SKM-1 treated with dmso at 0.1 percent for 144 hours (cell line): ENCODE measurements around the gene RGS6.
A peak's percentile ranks its signal among the peaks of the same experiment; 100 is the strongest.

Experiments used
- DNase-seq: peaks from one replicate; lab custom pipeline; 2025; ENCODE audit not compliant: unreplicated experiment; lab: John Stamatoyannopoulos, UW

The RGS6 gene

DNA sequence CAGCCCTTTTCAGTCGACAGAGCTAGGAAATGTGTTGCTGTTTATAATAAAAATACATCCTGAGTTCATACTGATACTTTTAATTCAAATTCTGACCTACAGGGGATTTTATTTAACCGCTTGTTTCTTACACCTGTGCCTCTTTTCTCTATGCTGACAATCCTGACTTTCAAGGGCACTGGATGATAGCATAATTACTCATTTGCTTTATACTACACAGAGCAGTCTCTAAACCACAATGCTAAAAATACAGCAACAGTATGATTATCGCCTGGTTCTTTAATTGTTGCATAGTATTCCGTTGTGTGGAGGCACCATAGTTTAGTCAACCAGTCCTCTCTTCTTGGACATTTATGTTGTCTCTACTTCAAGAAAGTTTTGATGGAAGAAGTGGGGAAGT, 588.8 kb downstream of the RGS6 start:
- no peak for DNase-seq

- no peak for DNase-seq
These were observed 589.9 kb downstream of the RGS6 start for GRCh38 chr14:72521968-72522741.

DNA sequence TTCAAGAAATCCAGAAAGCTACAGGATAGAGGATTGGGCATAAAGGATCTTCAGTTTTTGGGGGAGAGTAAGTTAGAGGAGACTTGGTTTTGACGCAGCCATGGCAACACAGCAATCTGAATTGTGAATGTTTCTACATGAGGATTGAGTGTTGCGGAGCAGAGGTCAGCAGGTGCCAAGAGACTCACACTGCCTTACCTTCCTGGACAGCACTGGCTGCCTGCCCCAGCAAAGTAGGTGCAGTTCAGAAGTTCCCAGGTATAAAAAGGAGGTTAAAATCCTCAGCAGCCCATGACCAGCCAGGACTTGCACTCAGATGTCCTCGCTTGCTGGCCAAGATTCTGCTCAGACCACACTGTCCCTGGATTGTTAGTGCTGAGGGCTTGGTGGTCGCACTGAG, 590.6 kb downstream of the RGS6 start:
- DNase-seq = no peak

DNA sequence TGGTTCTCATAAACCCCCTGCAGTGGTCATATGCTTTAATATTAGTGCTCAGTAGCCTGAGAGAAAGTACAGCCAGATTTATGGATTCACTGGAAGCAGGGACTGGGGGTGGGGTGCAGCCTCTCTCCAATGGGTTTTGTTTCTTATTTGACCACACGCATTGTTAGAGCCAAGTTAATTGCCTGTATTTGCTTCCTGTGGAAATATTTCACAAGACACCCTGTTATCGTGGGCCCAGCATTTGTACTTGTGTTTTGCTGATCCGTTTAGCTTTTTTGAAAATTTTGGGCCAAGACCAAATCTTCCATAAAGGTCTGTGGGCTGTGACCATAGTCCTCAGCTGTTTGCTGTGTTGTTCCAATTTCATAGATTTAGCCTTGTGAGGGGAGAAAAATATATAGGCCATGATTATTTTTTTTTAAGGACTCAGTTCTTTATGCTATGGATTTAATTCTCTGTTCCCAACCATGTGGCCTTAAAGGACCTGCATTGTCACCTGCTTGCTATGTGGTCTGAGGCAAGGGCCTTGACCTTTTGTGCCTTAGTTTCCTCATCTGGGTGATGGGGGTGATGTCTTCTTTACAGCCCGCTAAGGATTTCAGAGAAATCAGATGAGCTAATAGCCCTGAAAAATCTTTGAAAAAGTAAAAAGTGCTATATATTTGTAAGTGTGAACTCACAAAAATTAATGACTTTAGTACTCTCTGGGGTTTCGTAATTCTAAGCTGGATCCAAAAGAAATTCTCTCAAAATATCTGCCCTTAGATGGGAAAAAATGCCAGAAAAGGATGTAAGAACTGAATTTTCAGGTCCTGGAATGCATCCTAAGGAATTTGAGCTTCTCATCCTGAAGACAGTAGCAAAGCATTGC, 591.4 kb downstream of the RGS6 start:
- no peak for DNase-seq

DNA sequence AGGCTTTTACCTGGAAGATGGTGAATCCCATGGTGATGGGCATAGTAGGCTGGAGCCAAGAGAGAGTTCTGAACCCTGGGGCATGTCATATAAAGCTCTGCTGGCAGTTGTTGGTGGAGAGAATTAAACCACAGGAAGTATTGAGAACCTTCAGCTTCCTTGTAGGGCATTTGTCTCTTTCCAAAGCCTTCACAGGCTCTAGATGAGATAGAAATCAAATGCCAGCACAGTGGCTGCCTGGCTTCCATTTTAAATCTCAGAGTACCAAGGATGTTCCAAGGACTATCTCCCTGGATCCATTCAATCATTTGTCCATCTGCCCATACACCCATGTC, 592.0 kb downstream of the RGS6 start:
- DNase-seq = no peak

GRCh38 chr14:72525087-72525915, 593.1 kb downstream of the RGS6 start:
- no peak for DNase-seq

- no peak for DNase-seq
These were observed 595.4 kb downstream of the RGS6 start for GRCh38 chr14:72527591-72527990.

DNA sequence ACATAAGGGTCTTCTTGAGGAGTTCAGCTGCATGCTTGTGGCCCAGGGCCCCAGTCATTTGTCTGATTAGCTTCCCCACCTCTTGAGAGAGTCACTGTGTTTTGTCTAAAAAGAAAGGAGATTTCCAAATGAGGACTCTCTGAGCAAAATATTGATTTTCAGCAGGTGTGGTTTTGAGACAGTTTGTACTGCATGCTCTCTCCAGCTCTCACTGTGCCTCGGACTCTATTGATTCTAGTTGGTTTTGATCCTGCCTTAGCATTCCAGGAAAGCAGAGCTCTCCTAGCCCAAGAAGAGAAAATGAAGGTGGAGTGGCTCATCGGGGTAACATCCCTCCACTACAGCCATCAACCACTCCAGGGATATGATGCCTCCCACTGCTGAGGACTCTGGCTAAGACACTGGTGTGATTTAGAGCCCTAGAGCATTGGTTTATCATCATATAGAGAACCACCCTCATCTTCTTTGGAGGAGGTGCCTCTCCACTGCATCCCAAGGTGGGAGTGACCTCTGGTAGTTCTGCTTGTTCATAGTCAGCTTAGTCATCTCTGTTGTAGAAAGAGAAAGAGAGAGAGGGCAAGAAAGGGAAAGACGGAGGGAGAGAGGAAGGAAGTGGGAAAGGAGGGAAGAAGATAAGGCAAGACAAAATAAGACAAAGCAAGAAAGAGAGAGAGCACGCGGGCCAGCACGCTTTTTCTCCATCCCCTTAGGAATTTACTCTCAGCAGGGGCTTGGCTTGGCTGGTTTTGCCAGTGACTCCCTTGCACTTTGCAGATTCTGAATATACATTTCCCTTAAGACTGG, 596.0 kb downstream of the RGS6 start:
- DNase-seq = no peak

DNA sequence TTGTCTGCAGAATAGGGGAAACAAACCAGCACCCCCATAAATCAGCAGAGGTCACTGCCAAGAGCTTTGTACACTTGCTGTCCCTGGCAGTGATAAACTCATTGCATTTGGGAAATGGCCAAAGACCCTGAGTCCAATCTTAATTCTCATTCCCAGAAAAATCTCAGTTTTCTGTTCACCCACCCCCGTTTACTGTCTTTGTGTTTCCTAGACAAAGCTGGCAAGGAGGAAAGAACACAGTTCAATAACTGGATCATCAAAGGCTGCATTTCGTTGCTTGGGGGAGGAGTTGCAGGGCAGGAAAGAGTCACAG, 596.6 kb downstream of the RGS6 start:
- no peak for DNase-seq

- DNase-seq = no peak
These were observed 600.6 kb downstream of the RGS6 start for GRCh38 chr14:72532686-72533454.

DNA sequence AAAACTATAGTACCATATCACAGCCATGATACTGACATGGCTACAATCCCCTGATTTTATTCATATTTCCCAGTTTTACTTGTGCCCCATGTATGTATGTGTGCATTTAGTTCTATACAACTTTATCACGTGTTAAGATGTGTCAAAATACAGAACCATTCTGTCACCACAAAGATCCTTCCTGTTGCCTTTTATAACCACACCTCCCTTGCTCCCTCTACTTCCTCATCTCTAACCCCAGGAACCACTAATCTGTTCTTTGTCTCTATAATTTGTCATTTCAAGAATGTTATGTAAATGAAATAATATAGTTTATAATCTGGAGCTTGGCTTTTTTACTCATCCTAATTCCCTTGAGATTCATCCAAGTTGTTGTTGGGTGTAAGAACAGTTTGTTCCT, 603.3 kb downstream of the RGS6 start:
- DNase-seq = peak; percentile 49

DNA sequence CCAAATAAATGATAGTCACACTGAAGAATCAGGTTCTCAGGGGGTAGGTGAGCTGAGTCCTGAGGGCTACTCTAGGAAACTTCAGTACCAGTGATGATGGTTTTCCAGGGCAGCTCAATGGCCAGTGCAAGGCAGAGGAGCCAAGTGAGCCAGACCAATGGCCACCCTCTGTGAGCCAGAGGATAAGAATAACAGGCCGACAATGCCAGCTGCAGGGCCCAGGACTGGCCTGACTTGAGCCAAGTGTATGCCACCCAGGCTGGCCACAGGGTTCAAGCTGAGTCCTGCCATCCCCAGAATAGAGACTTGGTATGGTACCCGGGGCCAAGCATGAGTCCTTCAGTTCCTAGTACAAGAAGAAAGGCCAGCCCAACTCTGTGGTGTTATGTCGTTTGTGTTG, 606.2 kb downstream of the RGS6 start:
- no peak for DNase-seq

- no peak for DNase-seq
These were observed 607.6 kb downstream of the RGS6 start for GRCh38 chr14:72539661-72540315.

DNA sequence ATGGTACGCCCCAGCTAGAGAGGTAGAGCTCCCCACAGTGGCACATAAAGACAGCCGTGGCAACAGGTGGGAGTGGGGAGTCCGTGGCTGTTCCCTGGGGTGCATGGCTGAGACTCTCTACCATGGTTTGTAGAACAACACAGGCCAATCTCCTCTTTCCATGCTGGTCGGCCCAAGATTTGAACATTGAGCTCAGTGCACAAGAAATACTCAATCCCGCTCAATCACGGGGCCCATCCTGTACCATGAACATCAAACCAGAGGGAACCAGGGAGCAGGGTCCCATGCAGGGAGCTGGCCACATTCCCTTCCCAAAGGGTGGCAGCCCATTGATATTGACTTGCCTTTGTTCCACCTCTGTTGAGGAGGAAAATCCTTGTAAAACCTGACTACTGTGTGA, 608.6 kb downstream of the RGS6 start:
- DNase-seq = no peak

DNA sequence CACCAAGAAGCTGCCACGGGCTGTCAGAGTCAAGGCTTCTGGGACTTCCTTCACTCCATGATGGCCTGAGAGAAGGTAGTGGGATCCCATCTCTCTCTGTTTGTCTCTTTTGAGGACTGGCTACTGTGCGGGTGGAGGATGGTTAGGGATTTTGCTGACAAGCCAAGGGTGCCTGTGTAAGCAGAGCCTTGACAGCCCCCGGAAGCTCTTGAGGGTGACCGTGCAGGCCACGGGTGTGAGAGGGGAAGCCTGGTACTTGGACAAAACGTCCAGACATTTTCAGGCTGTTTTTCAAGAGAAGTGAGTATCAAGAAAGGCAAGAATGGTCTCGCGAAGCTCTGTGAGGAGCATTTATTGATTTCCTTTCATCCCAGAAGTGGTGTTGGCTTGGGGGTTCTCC, 609.3 kb downstream of the RGS6 start:
- DNase-seq = no peak

- no peak for DNase-seq
These were observed 611.1 kb downstream of the RGS6 start for GRCh38 chr14:72543341-72543740.

DNA sequence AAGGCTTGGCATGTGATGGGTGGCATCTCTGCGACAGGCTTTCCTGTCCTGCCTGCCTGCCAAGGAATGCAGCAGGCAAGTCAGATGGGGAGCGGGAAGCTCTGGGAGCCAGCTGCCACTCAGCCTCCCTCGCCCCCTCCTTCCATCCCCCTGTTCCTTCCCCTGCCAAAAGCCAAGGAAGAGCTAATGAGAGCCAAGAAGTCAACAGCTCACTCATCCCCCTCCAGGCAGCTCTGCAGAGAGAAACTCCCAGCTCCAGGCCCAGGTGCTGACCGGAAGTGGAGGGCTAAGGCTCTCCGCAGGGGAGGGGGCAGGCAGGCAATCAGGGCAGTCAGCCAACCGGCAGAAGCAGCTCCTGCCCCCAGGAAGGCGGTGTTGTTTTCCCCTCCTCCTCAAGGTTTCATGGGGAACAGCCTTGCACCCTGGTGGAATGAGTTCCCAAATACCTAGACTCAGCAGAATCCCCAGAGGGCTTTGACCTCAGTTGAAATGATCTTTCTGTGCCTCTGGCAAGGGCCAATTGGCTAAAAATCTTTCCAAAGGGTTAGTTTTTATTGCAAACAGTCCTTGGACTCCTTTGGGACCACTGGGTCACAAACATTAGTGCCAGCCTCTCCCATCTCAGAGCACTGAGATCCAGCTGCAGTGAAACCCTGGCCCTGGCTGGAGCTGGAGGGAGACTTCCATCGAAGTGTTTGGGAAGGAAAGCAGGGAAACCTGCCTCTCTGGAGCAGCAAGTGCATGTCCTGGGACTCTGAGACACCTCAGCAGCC, 612.6 kb downstream of the RGS6 start:
- DNase-seq = no peak

DNA sequence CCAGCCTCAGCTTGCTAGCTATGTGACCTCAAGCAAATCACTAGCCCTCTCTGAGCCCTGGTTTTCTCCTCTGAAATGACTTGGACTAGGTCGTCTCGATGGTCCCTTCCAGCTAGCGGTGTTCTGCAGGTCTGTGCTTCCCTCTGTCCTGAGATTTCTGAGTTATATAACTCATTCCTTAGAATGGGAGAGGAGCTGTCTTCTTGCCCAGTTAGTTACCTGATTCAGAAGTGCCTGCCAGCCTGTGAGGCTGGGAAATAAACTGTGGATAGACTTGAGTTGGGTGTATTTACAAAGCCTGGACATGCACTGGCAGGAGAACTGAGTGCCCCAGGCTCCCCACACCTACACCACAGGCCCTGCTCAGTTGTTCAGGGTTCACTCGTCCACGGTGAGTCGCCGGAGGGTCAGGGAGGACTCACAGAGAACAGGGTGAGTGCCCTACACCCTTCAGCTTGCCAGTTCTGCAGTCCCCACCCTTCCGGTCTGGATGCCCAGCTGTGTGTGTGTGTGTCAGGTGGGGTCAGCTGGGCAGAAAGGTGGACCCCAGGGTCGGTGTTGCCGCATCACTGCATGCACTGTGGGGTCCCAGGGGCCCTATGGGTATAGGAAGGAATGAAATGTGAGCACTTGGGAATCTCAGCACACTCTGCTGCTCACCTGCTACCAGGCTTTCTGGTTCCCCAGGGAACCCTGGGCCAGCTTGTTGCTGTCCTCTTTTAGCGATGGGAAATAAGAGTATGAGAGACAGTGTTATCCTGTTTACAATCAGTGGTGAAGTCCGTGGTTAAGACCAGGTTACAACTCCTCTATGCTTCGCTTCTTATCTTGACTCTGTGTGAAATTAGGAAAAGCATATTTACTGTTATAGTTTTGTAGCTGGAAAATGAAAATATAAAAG, 613.4 kb downstream of the RGS6 start:
- DNase-seq = no peak
